A673 (cell line): ENCODE results near the gene ATRN.

ENCODE experiments used
- EZH2 ChIP-seq: fragments of 200-600 bp; sonication (generic); IDR thresholded peaks from 2 replicates; pipeline ENCODE4 v1.6.1; 2017; ENCODE audit warnings: borderline replicate concordance, low read depth, mild to moderate bottlenecking, mixed read lengths, antibody characterized with exemption, low read length; ENCODE audit not compliant: poor library complexity, severe bottlenecking
- TF ChIP-seq, protein P1 (sequence below): fragments of 300-800, 200-600 bp; sonication (generic); conservative IDR thresholded peaks from 2 replicates; pipeline ENCODE4 v1.5.1; 2017; ENCODE audit warnings: low read depth, mild to moderate bottlenecking, antibody characterized with exemption, low read length, moderate library complexity, mixed read lengths

DNA sequence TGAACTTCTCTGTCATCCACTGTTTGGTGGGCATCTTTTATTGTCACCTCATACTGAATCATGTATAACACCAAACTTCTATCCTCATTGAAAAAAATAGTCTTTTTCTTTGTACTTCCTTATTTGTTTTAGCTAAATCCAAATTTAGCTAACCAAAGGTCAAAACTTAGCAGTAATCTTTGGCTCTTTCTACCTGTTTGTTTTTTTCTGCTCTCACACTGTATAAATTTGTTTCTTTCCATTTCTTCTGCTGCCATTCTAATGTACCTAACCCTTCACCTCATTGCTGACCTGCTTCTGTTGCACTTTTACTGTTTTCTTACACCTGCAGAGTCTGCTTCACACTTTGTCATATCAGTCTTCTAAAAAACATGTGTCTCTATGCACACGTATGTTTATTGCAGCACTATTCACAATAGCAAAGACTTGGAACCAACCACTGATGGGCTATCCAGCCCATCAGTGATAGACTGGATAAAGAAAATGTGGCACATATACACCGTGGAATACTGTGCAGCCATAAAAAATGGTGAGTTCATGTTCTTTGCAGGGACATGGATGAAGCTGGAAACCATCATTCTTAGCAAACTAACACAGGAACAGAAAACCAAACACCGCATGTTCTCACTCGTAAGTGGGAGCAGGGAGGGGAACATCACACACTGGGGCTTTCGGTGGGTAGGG is 7.2 kb downstream of the ATRN start:
- TF ChIP-seq, protein P1, sequence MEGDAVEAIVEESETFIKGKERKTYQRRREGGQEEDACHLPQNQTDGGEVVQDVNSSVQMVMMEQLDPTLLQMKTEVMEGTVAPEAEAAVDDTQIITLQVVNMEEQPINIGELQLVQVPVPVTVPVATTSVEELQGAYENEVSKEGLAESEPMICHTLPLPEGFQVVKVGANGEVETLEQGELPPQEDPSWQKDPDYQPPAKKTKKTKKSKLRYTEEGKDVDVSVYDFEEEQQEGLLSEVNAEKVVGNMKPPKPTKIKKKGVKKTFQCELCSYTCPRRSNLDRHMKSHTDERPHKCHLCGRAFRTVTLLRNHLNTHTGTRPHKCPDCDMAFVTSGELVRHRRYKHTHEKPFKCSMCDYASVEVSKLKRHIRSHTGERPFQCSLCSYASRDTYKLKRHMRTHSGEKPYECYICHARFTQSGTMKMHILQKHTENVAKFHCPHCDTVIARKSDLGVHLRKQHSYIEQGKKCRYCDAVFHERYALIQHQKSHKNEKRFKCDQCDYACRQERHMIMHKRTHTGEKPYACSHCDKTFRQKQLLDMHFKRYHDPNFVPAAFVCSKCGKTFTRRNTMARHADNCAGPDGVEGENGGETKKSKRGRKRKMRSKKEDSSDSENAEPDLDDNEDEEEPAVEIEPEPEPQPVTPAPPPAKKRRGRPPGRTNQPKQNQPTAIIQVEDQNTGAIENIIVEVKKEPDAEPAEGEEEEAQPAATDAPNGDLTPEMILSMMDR, result no peak
- TF ChIP-seq EZH2, result no peak
